ENCODE measurements around the gene ABLIM3. TPM values are rescaled to one million over a fixed set of nuclear protein-coding genes. Genes with fewer than 3 reads are reported as not detected.

Gene ABLIM3
- total RNA-seq, 1 experiment from 2014 or later, result 14.3 TPM

DNA sequence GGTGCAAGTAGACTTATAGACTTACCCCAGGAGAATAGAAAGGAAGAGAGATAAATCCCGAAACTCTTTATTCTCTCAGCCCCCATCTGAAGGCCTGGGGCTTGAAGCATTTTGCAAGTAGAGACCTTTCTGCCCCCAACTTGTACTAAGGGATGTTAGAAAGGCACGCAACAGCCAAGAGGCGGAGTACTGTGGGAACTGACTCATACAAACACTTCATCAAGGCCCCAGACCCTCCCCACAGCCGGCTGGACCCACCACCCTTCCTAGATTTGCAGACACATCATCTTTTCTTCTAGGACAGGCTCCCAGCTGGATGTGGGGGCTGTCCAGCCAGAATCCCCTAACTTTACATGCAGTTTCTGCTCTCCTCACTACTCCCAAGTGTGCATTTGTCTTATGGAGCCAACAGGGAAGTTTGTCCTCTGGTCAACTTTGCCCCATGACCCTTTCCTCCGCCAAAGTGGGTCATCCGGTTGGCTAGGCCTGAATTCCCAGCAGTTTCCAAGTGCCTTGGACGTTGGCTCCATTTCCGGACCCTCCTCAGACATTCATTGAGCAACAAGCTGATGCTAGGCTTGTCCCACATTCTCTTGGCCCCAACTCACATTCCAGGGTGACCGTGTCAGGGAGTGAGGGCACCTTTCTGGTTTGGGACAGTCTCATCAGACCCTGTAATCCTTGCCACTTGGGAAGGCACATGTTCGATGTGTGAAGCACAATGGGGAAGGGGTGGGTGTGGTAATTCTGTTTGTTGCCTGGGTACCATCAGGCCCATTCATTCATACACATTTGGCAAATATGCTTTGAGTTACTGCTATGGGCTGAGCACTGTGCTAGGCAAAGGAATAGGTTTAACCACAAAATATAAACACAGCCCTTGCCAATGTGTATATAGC, 64.6 kb downstream of the ABLIM3 start:
- DNase-seq (ENCODE audit: low read depth, low spot score) (no peak), ATAC-seq (no peak)
- CTCF ChIA-PET, result no interaction called here
- H2AFZ ChIP-seq (ENCODE audit: low read depth, low read length, poor library complexity, severe bottlenecking), result no peak overlapping the region
- no TSS peak for BruUV-seq (replicated peaks)
- POLR2A ChIA-PET, result no interaction called here
- no peaks in the 10 kb centered on the region for H4K20me1 ChIP-seq (ENCODE audit: insufficient read depth)
- H3K4me2 ChIP-seq (ENCODE audit: low read length), result no peak overlapping the region
- H3K9ac ChIP-seq (ENCODE audit: low read length), result no peak overlapping the region
- H3K4me3 ChIP-seq (replicated peaks in 1 of 2; ENCODE audit: low read depth in 1 of 2, low read length in 2 of 2), result no peak overlapping the region
- no peaks in the 10 kb centered on the region for H3K9me2 ChIP-seq (ENCODE audit: insufficient read depth)
- RAD21 ChIA-PET (ENCODE audit: low non-redundant PET in 1 of 2, low total read pairs in 2 of 2, uncharacterized antibody in 2 of 2, unreplicated experiment in 2 of 2), result no interaction called here
- no peaks in the 10 kb centered on the region for H3K79me2 ChIP-seq (ENCODE audit: insufficient read depth, low read length)
- TF ChIP-seq POLR2AphosphoS5 (IDR thresholded peaks at IDR 0.05; ENCODE audit: low read depth, low read length) (no peak), TCF7L2 (IDR thresholded peaks at IDR 0.05; ENCODE audit: borderline replicate concordance, extremely low read depth, insufficient read depth, insufficient read length) (no peak)
- intact Hi-C loops (cut with micrococcal nuclease), result no loop called here
- no peaks in the 10 kb centered on the region for H3K27me3 ChIP-seq (ENCODE audit: insufficient read depth, low read length)
- no peak overlapping the region for H3K27ac ChIP-seq (ENCODE audit: low read depth, low read length)
- H3K9me3 ChIP-seq (ENCODE audit: control insufficient read depth in 1 of 2, insufficient read depth in 1 of 2, low read depth in 1 of 2, low read length in 2 of 2), result no peaks in the 10 kb centered on the region
- H3K36me3 ChIP-seq (ENCODE audit: control insufficient read depth in 1 of 2, insufficient read depth in 2 of 2, low read length in 2 of 2), result peaks cover 0 to 10% of the 10 kb centered on the region in 2 experiments; a peak in 2 of 4 replicates
- H3K4me1 ChIP-seq (ENCODE audit: control insufficient read depth in 1 of 2, insufficient read depth in 2 of 2, low read length in 2 of 2), result peaks cover 14 to 65% of the 10 kb centered on the region in 2 experiments

DNA sequence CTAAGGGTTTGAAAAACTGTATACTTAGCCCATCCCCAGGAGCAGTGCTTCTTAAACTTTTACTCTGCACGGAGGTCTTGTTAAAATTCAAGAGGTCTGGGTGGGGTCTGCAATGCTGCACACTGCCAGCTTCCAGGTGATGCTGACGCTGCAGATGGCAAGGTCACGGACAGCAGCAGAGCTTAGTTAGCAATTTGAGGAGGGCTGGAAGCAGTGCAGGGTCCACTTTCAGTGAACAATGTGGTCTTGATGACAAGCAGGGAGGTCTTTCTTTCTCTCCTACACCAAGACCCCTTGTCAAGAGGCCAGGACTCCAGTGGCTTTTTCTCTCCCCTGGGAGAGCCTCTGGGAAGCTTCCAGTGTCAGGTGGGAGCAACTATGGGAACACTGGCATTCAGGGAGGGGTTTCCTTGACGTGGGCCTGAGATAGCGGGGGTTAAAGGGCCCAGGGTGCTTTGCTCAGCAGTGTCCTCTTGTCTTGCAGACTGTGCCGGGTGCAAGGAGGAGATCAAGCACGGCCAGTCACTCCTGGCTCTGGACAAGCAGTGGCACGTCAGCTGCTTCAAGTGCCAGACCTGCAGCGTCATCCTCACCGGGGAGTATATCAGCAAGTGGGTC, 65.3 kb downstream of the ABLIM3 start:
- Histone ChIP-seq H3K9me2 (ENCODE audit: insufficient read depth) (no peaks in the 10 kb centered on the region; the same call in 1 of the 2 replicates), H2AFZ (ENCODE audit: low read depth, low read length, poor library complexity, severe bottlenecking) (no peak overlapping the region), H3K4me3 (replicated peaks in 1 of 2; ENCODE audit: low read depth in 1 of 2, low read length in 2 of 2) (no peak overlapping the region), H3K27me3 (ENCODE audit: insufficient read depth, low read length) (no peaks in the 10 kb centered on the region), H3K79me2 (ENCODE audit: insufficient read depth, low read length) (no peaks in the 10 kb centered on the region), H3K4me2 (ENCODE audit: low read length) (no peak overlapping the region), H3K36me3 (ENCODE audit: control insufficient read depth in 1 of 2, insufficient read depth in 2 of 2, low read length in 2 of 2) (peaks cover 0 to 10% of the 10 kb centered on the region in 2 experiments; a peak in 2 of 4 replicates), H3K27ac (ENCODE audit: low read depth, low read length) (no peak overlapping the region), H3K4me1 (ENCODE audit: control insufficient read depth in 1 of 2, insufficient read depth in 2 of 2, low read length in 2 of 2) (peaks cover 17 to 65% of the 10 kb centered on the region in 2 experiments), H3K9ac (ENCODE audit: low read length) (no peak overlapping the region), H4K20me1 (ENCODE audit: insufficient read depth) (no peaks in the 10 kb centered on the region), H3K9me3 (ENCODE audit: control insufficient read depth in 1 of 2, insufficient read depth in 1 of 2, low read depth in 1 of 2, low read length in 2 of 2) (no peaks in the 10 kb centered on the region)
- RAD21 ChIA-PET (ENCODE audit: low non-redundant PET in 1 of 2, low total read pairs in 2 of 2, uncharacterized antibody in 2 of 2, unreplicated experiment in 2 of 2), result no interaction called here
- ATAC-seq, result no peak
- intact Hi-C loops (cut with micrococcal nuclease), result no loop called here
- POLR2A ChIA-PET, result no interaction called here
- CTCF ChIA-PET, result no interaction called here
- no peak for DNase-seq (ENCODE audit: low read depth, low spot score)
- BruUV-seq (replicated peaks), result no TSS peak
- TF ChIP-seq EGR1 (IDR thresholded peaks at IDR 0.05; ENCODE audit: low read depth) (no peak), YY1 (IDR thresholded peaks at IDR 0.05; ENCODE audit: extremely low read depth, insufficient replicate concordance, low read depth, low read length) (no peak), JUND (IDR thresholded peaks at IDR 0.05) (no peak), EZH2phosphoT487 (IDR thresholded peaks at IDR 0.05; ENCODE audit: borderline replicate concordance) (no peak), ZFX (IDR thresholded peaks at IDR 0.05) (no peak), ELF1 (IDR thresholded peaks at IDR 0.05; ENCODE audit: borderline replicate concordance, low read depth) (no peak), CBX3 (IDR thresholded peaks at IDR 0.05; ENCODE audit: low read depth) (no peak), FOSL1 (IDR thresholded peaks at IDR 0.05; ENCODE audit: low read depth) (no peak), SRF (IDR thresholded peaks at IDR 0.05; ENCODE audit: low read depth) (no peak), SP1 (IDR thresholded peaks at IDR 0.05; ENCODE audit: low read depth) (no peak), ZNF274 (IDR thresholded peaks at IDR 0.05; ENCODE audit: low read depth, low read length) (no peak), POLR2AphosphoS5 (IDR thresholded peaks at IDR 0.05; ENCODE audit: low read depth, low read length) (no peak)
- TF ChIP-seq, protein P1, sequence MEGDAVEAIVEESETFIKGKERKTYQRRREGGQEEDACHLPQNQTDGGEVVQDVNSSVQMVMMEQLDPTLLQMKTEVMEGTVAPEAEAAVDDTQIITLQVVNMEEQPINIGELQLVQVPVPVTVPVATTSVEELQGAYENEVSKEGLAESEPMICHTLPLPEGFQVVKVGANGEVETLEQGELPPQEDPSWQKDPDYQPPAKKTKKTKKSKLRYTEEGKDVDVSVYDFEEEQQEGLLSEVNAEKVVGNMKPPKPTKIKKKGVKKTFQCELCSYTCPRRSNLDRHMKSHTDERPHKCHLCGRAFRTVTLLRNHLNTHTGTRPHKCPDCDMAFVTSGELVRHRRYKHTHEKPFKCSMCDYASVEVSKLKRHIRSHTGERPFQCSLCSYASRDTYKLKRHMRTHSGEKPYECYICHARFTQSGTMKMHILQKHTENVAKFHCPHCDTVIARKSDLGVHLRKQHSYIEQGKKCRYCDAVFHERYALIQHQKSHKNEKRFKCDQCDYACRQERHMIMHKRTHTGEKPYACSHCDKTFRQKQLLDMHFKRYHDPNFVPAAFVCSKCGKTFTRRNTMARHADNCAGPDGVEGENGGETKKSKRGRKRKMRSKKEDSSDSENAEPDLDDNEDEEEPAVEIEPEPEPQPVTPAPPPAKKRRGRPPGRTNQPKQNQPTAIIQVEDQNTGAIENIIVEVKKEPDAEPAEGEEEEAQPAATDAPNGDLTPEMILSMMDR (IDR thresholded peaks at IDR 0.05 in 2 of 3, conservative IDR thresholded peaks at IDR 0.05 in 1 of 3; ENCODE audit: borderline replicate concordance in 1 of 3, insufficient read depth in 1 of 3, low read depth in 2 of 3, low read length in 2 of 3), result no peak
- TF ChIP-seq, protein P2, sequence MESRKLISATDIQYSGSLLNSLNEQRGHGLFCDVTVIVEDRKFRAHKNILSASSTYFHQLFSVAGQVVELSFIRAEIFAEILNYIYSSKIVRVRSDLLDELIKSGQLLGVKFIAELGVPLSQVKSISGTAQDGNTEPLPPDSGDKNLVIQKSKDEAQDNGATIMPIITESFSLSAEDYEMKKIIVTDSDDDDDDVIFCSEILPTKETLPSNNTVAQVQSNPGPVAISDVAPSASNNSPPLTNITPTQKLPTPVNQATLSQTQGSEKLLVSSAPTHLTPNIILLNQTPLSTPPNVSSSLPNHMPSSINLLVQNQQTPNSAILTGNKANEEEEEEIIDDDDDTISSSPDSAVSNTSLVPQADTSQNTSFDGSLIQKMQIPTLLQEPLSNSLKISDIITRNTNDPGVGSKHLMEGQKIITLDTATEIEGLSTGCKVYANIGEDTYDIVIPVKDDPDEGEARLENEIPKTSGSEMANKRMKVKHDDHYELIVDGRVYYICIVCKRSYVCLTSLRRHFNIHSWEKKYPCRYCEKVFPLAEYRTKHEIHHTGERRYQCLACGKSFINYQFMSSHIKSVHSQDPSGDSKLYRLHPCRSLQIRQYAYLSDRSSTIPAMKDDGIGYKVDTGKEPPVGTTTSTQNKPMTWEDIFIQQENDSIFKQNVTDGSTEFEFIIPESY (IDR thresholded peaks at IDR 0.05; ENCODE audit: extremely low read depth, insufficient replicate concordance, low read length), result no peak

Measured in HCT116 (cell line).